IPS DF 6.9 (cell line): Measurements from ENCODE around the gene SLC66A2.
A peak's percentile ranks its signal among the peaks of the same experiment; 100 is the strongest.
"Not testable (repeated sequence)": the region's sequence is repeated elsewhere in the genome, so short reads cannot be mapped to it uniquely, and the experiment has no call there.

ENCODE experiments used
- DNase-seq: peaks from one replicate; pipeline ENCODE4 v3.0.0-alpha.2; 2013; ENCODE audit warnings: low read depth, low spot score
- H3K27ac ChIP-seq: one replicate; pipeline ENCODE4 v1.5.1; 2013; ENCODE audit warnings: low read length, control low read depth
- H3K27me3 ChIP-seq: 2 replicates; pipeline ENCODE4 v1.6.1; 2013; ENCODE audit warnings: mild to moderate bottlenecking, low read length; ENCODE audit not compliant: control insufficient read depth, insufficient read depth
- H3K36me3 ChIP-seq: 2 replicates; pipeline ENCODE4 v1.6.1; 2013; ENCODE audit warnings: low read length; ENCODE audit not compliant: control insufficient read depth, insufficient read depth
- H3K4me1 ChIP-seq: 2 replicates; pipeline ENCODE4 v1.6.1; 2013; ENCODE audit warnings: low read length; ENCODE audit not compliant: control insufficient read depth, insufficient read depth
- H3K4me3 ChIP-seq: 2 replicates; pipeline ENCODE4 v1.5.1; 2013; ENCODE audit warnings: mild to moderate bottlenecking, low read length
- H3K9me3 ChIP-seq: 2 replicates; pipeline ENCODE4 v1.6.1; 2013; ENCODE audit warnings: low read length, inconsistent platforms; ENCODE audit not compliant: control insufficient read depth, insufficient read depth
- WGBS: extraction: QIAGEN DNeasy Blood & Tissue Kit; methylation state at CpG from one replicate; pipeline ENCODE4 v1.1.7; 2013; ENCODE audit warnings: mixed read lengths, missing lambda C conversion rate; ENCODE audit not compliant: insufficient read length, insufficient coverage; 5-methylcytosine and 5-hydroxymethylcytosine counted together

Gene SLC66A2

GRCh38 chr18:79864955-79865354 lies 86.5 kb downstream of the SLC66A2 start:
- DNase-seq, H3K36me3 ChIP-seq, H3K4me1 ChIP-seq, H3K27me3 ChIP-seq, H3K4me3 ChIP-seq, H3K27ac ChIP-seq, H3K9me3 ChIP-seq: not testable (repeated sequence)
- no CpG with 5 or more reads among the region's 4 CpGs for WGBS

- Histone ChIP-seq H3K9me3 (no peaks in the 10 kb centered on the region), H3K4me3 (no peak overlapping the region), H3K4me1 (no peaks in the 10 kb centered on the region), H3K27ac (no peak overlapping the region), H3K36me3 (no peaks in the 10 kb centered on the region), H3K27me3 (no peaks in the 10 kb centered on the region)
- no CpG with 5 or more reads among the region's 74 CpGs for WGBS
- no peak for DNase-seq
Observed at GRCh38 chr18:79864006-79864725, 87.3 kb downstream of the SLC66A2 start.

GRCh38 chr18:79863161-79864005 lies 88.1 kb downstream of the SLC66A2 start:
- Histone ChIP-seq H3K4me1 (no peaks in the 10 kb centered on the region), H3K4me3 (no peak overlapping the region), H3K27me3 (no peaks in the 10 kb centered on the region), H3K36me3 (no peaks in the 10 kb centered on the region), H3K27ac (no peak overlapping the region), H3K9me3 (no peaks in the 10 kb centered on the region)
- WGBS: no CpG with 5 or more reads among the region's 102 CpGs
- DNase-seq: no peak

GRCh38 chr18:79862562-79862961 lies 88.9 kb downstream of the SLC66A2 start:
- Histone ChIP-seq H3K36me3 (no peaks in the 10 kb centered on the region), H3K27ac (no peak overlapping the region), H3K4me3 (no peak overlapping the region), H3K9me3 (no peaks in the 10 kb centered on the region), H3K4me1 (no peaks in the 10 kb centered on the region), H3K27me3 (no peaks in the 10 kb centered on the region)
- DNase-seq: no peak
- WGBS: no CpG with 5 or more reads among the region's 15 CpGs

GRCh38 chr18:79861687-79862086 lies 89.8 kb downstream of the SLC66A2 start:
- H3K4me3 ChIP-seq: no peak overlapping the region
- WGBS: no CpG with 5 or more reads among the region's 2 CpGs
- H3K9me3 ChIP-seq: no peaks in the 10 kb centered on the region
- H3K27ac ChIP-seq: no peak overlapping the region
- no peaks in the 10 kb centered on the region for H3K27me3 ChIP-seq
- no peaks in the 10 kb centered on the region for H3K4me1 ChIP-seq
- no peaks in the 10 kb centered on the region for H3K36me3 ChIP-seq
- no peak for DNase-seq

- Histone ChIP-seq H3K27me3 (no peaks in the 10 kb centered on the region), H3K4me1 (no peaks in the 10 kb centered on the region), H3K36me3 (no peaks in the 10 kb centered on the region), H3K27ac (no peak overlapping the region), H3K4me3 (no peak overlapping the region), H3K9me3 (no peaks in the 10 kb centered on the region)
- no peak for DNase-seq
- WGBS: no CpG with 5 or more reads among the region's 7 CpGs
Observed at GRCh38 chr18:79859314-79859713, 92.1 kb downstream of the SLC66A2 start.

GRCh38 chr18:79857082-79857671 lies 94.3 kb downstream of the SLC66A2 start:
- Histone ChIP-seq H3K27me3 (no peaks in the 10 kb centered on the region), H3K9me3 (no peaks in the 10 kb centered on the region), H3K27ac (no peak overlapping the region), H3K36me3 (no peaks in the 10 kb centered on the region), H3K4me1 (no peaks in the 10 kb centered on the region), H3K4me3 (no peak overlapping the region)
- no peak for DNase-seq
- no CpG with 5 or more reads among the region's 14 CpGs for WGBS

GRCh38 chr18:79856119-79857007 lies 95.1 kb downstream of the SLC66A2 start:
- peak; percentile 29 for DNase-seq
- no peak overlapping the region for H3K4me3 ChIP-seq
- no peaks in the 10 kb centered on the region for H3K36me3 ChIP-seq
- no peaks in the 10 kb centered on the region for H3K4me1 ChIP-seq
- no peak overlapping the region for H3K27ac ChIP-seq
- no peaks in the 10 kb centered on the region for H3K27me3 ChIP-seq
- H3K9me3 ChIP-seq: no peaks in the 10 kb centered on the region
- no CpG with 5 or more reads among the region's 26 CpGs for WGBS

GRCh38 chr18:79855147-79855933 lies 96.1 kb downstream of the SLC66A2 start:
- no CpG with 5 or more reads among the region's 17 CpGs for WGBS
- no peak for DNase-seq

More at GRCh38 chr18:79855147-79855933, 96.1 kb downstream of the SLC66A2 start:
- Histone ChIP-seq H3K27me3 (no peaks in the 10 kb centered on the region), H3K9me3 (no peaks in the 10 kb centered on the region), H3K4me3 (no peak overlapping the region), H3K4me1 (no peaks in the 10 kb centered on the region), H3K27ac (no peak overlapping the region), H3K36me3 (no peaks in the 10 kb centered on the region)
